ENCODE measurements around the gene PDLIM1.
A peak's percentile ranks its signal among the peaks of the same experiment; 100 is the strongest.

Gene PDLIM1

DNA sequence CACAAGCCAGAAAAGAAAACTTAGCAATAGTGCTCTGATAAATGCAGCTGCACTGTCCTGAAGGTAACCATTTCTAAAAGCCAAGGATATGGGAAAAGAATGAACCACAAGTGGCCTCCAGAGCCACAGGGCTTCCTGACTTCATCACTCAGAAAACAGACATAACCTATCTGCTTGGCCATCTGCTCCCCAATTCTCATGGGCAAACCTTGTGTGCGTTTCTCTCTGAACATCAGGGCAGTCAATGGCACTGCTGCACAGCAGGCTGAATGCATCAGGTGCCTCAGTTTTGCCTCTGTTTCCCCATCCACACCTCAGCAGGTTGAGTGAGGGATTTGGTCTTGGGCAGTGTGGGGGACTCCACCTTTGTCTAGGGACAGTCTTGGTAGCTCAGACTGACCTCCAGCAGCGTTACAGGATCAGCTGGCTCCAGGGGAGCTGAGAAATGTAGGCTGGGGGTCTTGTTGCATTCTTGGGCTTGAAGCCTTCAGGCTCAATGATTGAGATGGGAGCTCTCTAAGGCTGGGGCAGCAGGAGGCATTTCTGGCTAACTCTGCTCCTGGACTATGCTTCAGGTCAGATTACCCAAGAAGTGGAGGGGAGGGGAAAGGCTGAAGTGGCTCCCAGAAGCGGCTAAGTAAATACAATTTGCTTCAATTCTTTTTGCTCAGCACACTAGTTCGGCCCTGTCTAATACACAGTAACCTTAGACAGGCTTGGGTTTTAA lies 23.6 kb upstream of the PDLIM1 start:
- DNase-seq, result no peak

DNA sequence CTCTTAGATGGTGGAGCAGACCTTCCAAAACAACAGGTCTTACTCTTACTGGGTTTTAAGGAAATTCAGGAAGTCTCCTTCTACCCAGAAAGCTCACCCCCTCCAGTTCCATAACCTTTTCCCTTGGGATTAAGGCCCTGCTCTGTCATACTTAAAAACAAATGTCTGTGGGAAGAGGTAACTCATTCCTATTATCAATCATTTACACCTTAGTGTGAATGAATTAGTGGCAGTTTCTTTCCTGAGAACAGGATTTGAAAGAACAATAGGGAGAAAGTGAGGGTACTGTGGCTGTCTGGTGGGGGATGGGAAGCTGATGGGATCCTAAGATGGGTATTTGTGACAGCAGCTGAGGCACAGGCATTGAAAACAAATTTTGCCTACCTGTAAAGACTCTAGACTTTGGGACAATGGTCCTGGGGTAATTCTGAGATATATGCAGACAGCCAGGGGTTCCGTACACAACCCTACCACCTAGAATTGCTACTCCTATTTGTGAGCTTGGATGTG lies 22.2 kb upstream of the PDLIM1 start:
- no peak for DNase-seq

- DNase-seq, result no peak
Observed at GRCh38 chr10:95312257-95312656, 21.5 kb upstream of the PDLIM1 start.

GRCh38 chr10:95309958-95310357 lies 19.2 kb upstream of the PDLIM1 start:
- DNase-seq, result no peak

DNA sequence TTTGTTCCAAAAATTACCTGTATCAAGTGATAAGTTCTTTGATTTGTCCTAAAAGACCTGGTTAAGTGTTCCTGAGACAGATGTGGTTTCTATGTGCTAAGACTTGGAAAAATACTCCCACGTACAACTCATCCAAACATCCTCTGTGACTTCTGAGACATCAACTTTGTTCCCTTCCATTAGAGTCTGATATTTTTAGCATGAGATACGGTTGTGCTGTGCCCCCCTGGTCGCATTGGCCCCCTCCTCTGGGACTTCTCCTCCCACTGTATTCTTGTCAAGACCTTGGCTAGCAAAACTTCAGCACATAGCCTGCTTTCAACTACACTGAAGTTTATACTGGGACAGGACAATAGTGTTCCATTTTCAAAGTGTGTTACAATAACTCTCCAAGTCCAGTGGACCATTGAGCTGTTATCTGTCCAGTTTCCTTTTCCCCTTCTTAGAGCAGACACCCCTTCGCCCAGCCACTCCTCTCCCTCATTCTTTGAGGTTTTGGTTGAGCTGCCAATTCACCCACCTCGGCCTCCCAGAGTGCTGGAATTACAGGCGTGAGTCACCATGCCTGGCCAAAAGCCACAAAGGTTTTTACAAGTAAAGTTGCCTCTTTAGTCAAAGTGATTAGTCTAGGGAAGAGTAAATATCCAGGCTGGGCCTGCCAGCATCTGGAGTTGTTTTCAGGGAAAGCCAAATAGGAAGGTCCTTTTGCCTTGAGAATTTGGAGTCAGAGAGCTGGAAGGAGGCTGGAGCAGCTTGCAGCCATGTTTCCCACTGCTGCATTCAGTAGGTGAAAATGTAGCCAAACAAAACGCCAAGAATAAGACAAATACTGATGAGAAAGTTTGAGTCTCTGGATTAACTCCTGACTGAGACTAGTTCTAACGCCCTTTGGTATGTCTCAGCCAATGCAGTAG lies 17.8 kb upstream of the PDLIM1 start:
- DNase-seq, result peak; percentile 49

GRCh38 chr10:95306851-95307250 lies 16.0 kb upstream of the PDLIM1 start:
- DNase-seq, result no peak

DNA sequence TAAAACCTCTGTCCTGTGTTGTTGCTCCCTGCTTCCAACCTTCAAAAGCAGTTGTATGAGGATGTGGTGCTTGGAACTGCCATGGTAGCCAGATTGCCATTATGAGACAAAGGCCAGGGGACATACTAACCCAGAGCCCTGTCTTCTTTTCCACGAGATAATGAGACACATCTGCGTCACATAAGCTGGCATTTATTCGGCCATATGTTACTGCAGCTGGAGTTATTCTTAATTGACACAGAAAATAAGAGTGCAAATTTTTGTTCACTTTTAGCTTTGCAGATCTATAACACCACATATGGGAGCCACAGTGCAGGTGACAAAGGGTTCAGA lies 15.5 kb upstream of the PDLIM1 start:
- DNase-seq, result no peak

- DNase-seq, result no peak
Observed at GRCh38 chr10:95305606-95306317, 15.0 kb upstream of the PDLIM1 start.

GRCh38 chr10:95304976-95305375 lies 14.2 kb upstream of the PDLIM1 start:
- no peak for DNase-seq

DNA sequence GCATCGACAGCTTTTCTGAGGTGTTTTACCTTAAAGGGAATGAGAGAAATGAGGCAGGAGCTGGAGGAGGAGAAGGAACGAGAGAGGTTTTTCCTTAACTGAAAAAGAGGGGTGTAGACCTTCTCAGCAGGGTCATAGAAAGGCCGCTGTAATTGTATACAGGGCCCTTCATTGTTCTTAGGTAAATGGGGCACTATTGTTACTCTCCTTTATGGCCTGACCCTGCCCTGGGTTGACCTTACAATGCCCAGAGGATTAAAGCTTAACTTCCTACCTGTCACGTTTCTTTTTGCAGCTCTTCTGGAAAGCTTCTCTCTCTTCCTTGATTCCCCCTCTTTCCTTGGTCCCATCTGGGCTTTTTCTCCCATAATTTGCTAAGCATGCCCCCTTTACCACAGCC lies 13.7 kb upstream of the PDLIM1 start:
- no peak for DNase-seq

DNA sequence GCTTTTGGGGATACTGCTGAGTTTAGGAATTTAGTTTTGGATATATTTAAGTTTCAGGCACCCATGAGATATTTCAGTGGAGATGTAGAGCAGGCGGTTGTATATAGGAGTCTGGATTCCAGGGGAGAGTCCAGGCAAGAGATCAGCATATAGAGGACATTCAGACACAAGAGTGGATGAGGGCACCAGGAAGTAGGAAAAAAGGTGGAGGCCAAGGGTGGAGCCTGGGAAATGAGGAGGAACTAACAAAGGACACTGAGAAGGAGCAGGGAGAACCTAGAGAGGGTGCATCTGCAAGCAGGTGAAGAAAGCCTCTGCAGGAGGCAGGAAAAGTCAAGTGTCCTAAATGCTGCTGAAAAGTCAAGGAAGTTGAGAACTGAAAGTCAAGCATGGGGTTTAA lies 13.1 kb upstream of the PDLIM1 start:
- no peak for DNase-seq

DNA sequence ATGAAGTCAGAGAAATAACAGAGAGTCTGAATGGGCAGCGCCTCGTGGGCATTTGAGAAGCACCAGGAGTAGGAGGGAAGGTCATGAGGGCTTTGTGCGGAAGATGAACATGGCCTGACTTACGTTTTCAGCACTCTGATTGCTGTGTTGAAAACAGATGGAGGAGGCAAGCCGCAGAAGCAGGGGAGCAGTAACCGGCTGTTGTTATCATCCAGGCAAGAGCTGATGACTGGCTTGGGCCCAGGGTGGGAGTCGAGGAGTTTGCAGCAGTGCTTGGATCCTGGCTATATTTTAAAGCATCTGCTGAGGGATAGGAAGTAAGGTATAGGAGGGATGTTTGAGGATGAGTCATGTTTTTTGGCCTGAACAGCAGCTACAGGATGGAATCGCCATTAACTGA lies 12.7 kb upstream of the PDLIM1 start:
- no peak for DNase-seq

- no peak for DNase-seq
Observed at GRCh38 chr10:95300022-95300539, 9.3 kb upstream of the PDLIM1 start.

- no peak for DNase-seq
Observed at GRCh38 chr10:95297402-95297801, 6.6 kb upstream of the PDLIM1 start.

DNA sequence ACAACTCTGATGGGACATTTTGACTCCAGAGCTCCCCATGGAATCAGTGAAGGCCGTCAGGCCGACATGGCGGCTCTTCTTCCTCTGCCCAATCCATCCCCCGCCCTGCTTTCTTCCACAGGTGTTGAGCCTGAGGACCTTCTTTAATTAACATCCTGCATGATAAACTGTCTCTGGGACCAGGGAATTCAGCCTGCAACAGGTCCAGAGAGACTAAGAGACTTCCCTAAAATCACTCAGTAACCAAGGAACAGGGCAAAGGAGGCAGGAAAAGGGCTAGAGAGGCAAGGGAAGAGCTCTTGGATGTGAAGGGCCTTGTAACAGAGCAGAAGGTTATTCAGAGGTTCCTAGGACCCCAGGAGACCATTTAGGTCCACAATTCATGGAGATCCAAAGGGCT lies 6.0 kb upstream of the PDLIM1 start:
- DNase-seq, result no peak

DNA sequence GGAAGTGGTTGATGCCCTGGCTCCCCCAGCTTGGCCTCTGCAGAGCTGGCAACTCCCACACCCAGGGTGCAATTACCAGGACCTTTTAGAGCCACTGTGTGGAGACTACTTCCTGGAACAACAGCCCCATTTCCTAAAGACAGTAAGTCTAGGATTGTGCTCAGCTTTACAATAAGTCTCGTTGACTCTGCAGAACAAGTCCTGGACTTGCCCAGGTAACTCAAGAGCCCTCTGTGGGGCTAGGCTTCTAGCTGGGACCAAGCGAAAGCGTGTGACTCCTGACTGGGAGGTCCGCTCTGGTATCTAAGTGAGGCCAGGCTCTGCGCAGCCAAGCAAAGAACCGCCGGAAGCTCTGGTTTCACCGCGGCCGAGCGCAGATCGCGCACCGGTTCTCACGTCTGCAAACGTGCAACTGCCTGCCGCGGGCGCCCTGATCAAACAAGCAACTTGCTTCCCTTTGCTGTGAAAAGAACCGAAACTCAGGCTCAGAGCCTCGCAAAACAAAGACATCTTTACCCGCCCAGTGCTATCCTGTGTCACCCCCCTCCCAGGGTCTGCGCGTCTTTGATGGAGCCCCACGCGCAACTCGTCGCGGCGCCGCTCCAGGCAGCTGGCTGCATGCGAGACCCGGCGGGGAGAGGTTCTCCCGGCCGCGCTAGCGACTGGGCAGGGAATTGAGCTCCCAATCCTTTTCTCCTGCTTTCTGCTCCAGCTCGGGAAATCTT lies 4.4 kb upstream of the PDLIM1 start:
- DNase-seq, result no peak

DNA sequence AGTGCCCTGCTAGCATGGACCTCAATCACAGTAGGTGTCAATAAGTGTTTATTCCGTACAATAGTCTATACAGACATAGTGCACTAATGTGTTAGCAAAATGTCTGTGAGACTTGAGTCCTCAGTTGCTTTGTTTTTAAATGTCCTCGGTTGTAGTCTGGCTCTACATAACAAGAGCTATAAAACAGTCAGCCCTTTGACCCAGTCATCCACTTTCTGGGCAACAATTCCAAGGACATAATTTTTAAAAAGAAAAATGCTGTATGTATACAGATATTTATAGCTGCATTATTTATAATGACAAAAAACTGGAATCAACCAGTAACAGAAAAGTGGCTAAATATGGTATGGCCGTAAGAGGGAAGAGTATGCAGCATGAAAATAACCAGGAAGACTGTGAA lies 2.8 kb upstream of the PDLIM1 start:
- no peak for DNase-seq

- DNase-seq, result no peak
Observed at GRCh38 chr10:95291365-95292039, 699 bp upstream of the PDLIM1 start.

DNA sequence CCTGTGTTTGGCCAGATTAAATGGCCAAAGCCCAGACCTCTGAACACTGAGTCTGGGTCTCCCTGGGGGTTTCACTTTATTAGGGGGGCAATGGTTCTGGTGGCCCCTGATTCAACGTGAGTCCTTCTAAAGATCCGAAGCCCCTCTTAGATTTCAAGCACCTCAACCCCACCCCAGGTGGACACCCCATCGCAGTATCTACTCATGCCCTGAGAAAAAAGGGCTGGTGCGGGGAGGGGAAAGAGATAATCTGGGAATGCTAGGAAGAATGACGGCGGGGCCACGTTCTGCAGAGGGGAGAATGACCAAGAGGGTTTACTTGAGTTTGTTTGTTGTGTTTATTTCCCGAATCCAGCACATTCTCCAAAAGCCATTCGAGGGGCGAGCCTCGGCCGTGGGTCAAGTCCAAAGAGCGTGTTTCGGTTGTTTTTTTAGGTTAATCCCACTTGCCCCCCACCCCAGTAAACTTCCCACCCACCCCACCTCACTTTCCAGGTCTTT lies 832 bp downstream of the PDLIM1 start:
- no peak for DNase-seq

- no peak for DNase-seq
Observed at GRCh38 chr10:95289003-95289920, 1.5 kb downstream of the PDLIM1 start.

GRCh38 chr10:95288303-95288702 lies 2.5 kb downstream of the PDLIM1 start:
- no peak for DNase-seq
